Mesothelial cell of epicardium (in vitro differentiated cells): Measurements from ENCODE around the gene GTF3C2. TPM values are rescaled to one million over a fixed set of nuclear protein-coding genes. Genes with fewer than 3 reads are reported as not detected.
"Not testable (repeated sequence)": the region's sequence is repeated elsewhere in the genome, so short reads cannot be mapped to it uniquely, and the experiment has no call there.

Source experiments
- DNase-seq, 2 experiments: peaks; one replicate each; pipeline ENCODE4 v3.0.0; 2021; ENCODE audit warnings: low spot score in 2 of 2; ENCODE audit not compliant: unreplicated experiment in 2 of 2
- H3K27ac Mint-ChIP-seq: 2 replicates; pipeline ENCODE4 v1.8.0; 2021; ENCODE audit warnings: mixed read lengths
- H3K27me3 Mint-ChIP-seq: 2 replicates; pipeline ENCODE4 v1.8.0; 2021; ENCODE audit warnings: low read depth, mixed read lengths
- H3K36me3 Mint-ChIP-seq: 2 replicates; pipeline ENCODE4 v1.8.0; 2021; ENCODE audit warnings: mixed read lengths
- H3K4me1 Mint-ChIP-seq: 2 replicates; pipeline ENCODE4 v1.8.0; 2021; ENCODE audit warnings: mixed read lengths
- H3K4me3 Mint-ChIP-seq: 2 replicates; pipeline ENCODE4 v1.8.0; 2021; ENCODE audit warnings: mild to moderate bottlenecking, moderate library complexity, mixed read lengths
- H3K9me3 Mint-ChIP-seq: 2 replicates; pipeline ENCODE4 v1.8.0; 2021; ENCODE audit warnings: mixed read lengths
- CTCF ChIP-seq: fragments of 200-600 bp; sonication (generic); IDR thresholded peaks from one replicate; pipeline ENCODE4 v1.5.0; 2021; ENCODE audit warnings: antibody characterized with exemption; ENCODE audit not compliant: unreplicated experiment
- total RNA-seq: library from RNA; stranded (reverse); gene quantifications from 3 replicates; pipeline ENCODE4 v1.2.1, GENCODE V29; 2021

Gene GTF3C2
- total RNA-seq, 1 donor from 2014 or later, result 87.5 TPM

GRCh38 chr2:27320958-27321543 is 35.5 kb downstream of the GTF3C2 start:
- DNase-seq, result no peak
- peak overlapping the region; percentile 8 for H3K27ac Mint-ChIP-seq
- H3K9me3 Mint-ChIP-seq, result no peaks in the 10 kb centered on the region
- H3K36me3 Mint-ChIP-seq, result no peaks in the 10 kb centered on the region
- H3K4me3 Mint-ChIP-seq, result peak overlapping the region; percentile 91
- TF ChIP-seq CTCF, result peak; percentile 36
- peaks cover 16% of the 10 kb centered on the region for H3K4me1 Mint-ChIP-seq
- H3K27me3 Mint-ChIP-seq, result no peaks in the 10 kb centered on the region

GRCh38 chr2:27319839-27320238 is 36.7 kb downstream of the GTF3C2 start:
- H3K4me3 Mint-ChIP-seq, H3K27ac Mint-ChIP-seq, H3K27me3 Mint-ChIP-seq, H3K9me3 Mint-ChIP-seq, H3K36me3 Mint-ChIP-seq, DNase-seq: not testable (repeated sequence)
- H3K4me1 Mint-ChIP-seq, result peaks cover 16% of the 10 kb centered on the region

- no peak overlapping the region for H3K27ac Mint-ChIP-seq
- peaks cover 2% of the 10 kb centered on the region for H3K36me3 Mint-ChIP-seq
- no peaks in the 10 kb centered on the region for H3K9me3 Mint-ChIP-seq
- DNase-seq, result no peak
- H3K4me3 Mint-ChIP-seq, result no peak overlapping the region
- no peaks in the 10 kb centered on the region for H3K27me3 Mint-ChIP-seq
- no peak for TF ChIP-seq CTCF
- H3K4me1 Mint-ChIP-seq, result peaks cover 7% of the 10 kb centered on the region
These were observed 39.7 kb downstream of the GTF3C2 start for GRCh38 chr2:27316655-27317412.

GRCh38 chr2:27315122-27315521 is 41.4 kb downstream of the GTF3C2 start:
- Mint-ChIP-seq H3K4me1 (peaks cover 3% of the 10 kb centered on the region), H3K36me3 (peaks cover 10% of the 10 kb centered on the region), H3K27me3 (no peaks in the 10 kb centered on the region), H3K9me3 (no peaks in the 10 kb centered on the region), H3K4me3 (no peak overlapping the region), H3K27ac (no peak overlapping the region)
- no peak for TF ChIP-seq CTCF
- no peak for DNase-seq

- DNase-seq, result no peak
- TF ChIP-seq CTCF, result no peak
- Mint-ChIP-seq H3K36me3 (peaks cover 12% of the 10 kb centered on the region), H3K4me1 (peaks cover 3% of the 10 kb centered on the region), H3K27me3 (no peaks in the 10 kb centered on the region), H3K27ac (no peak overlapping the region), H3K9me3 (no peaks in the 10 kb centered on the region), H3K4me3 (no peak overlapping the region)
These were observed 41.9 kb downstream of the GTF3C2 start for GRCh38 chr2:27314709-27315108.

GRCh38 chr2:27313882-27314645 is 42.5 kb downstream of the GTF3C2 start:
- H3K4me3 Mint-ChIP-seq, result no peak overlapping the region
- no peak overlapping the region for H3K27ac Mint-ChIP-seq
- no peak for TF ChIP-seq CTCF
- H3K9me3 Mint-ChIP-seq, result no peaks in the 10 kb centered on the region
- H3K4me1 Mint-ChIP-seq, result peaks cover 3% of the 10 kb centered on the region
- peaks cover 4% of the 10 kb centered on the region for H3K27me3 Mint-ChIP-seq
- no peak for DNase-seq
- H3K36me3 Mint-ChIP-seq, result peaks cover 17% of the 10 kb centered on the region
